ENCODE results near the gene PELI2.

PELI2 gene

GRCh38 chr14:56117765-56118610 is at the start of gene PELI2:
PELI2 (plus strand) TSS chr14:56118411; CDS start chr14:56118661, 250 bp downstream.
- Mint-ChIP-seq H3K27ac (peak within 1 kb of the TSS; percentile 75), H3K27me3 (ENCODE audit: low read depth) (peaks cover 48% of the 10 kb centered on the region), H3K4me3 (peak within 1 kb of the TSS; percentile 92), H3K36me3 (ENCODE audit: low read depth) (peaks cover 2% of the 10 kb centered on the region), H3K9me3 (no peaks in the 10 kb centered on the region), H3K4me1 (ENCODE audit: low read depth) (peaks cover 30% of the 10 kb centered on the region)

- Mint-ChIP-seq H3K4me3 (no peak overlapping the region), H3K27me3 (ENCODE audit: low read depth) (peaks cover 12% of the 10 kb centered on the region), H3K36me3 (ENCODE audit: low read depth) (no peaks in the 10 kb centered on the region)
These were observed 44.4 kb upstream of the PELI2 start for GRCh38 chr14:56073799-56074198.

GRCh38 chr14:56075301-56075700 is 42.9 kb upstream of the PELI2 start:
- no peaks in the 10 kb centered on the region for H3K9me3 Mint-ChIP-seq
- H3K27me3 Mint-ChIP-seq (ENCODE audit: low read depth) = peaks cover 12% of the 10 kb centered on the region
- no peak overlapping the region for H3K27ac Mint-ChIP-seq
- H3K4me1 Mint-ChIP-seq (ENCODE audit: low read depth) = no peaks in the 10 kb centered on the region
- no peaks in the 10 kb centered on the region for H3K36me3 Mint-ChIP-seq (ENCODE audit: low read depth)
- no peak overlapping the region for H3K4me3 Mint-ChIP-seq

More at GRCh38 chr14:56073799-56074198, 44.4 kb upstream of the PELI2 start:
- no peaks in the 10 kb centered on the region for H3K9me3 Mint-ChIP-seq
- H3K27ac Mint-ChIP-seq = no peak overlapping the region
- H3K4me1 Mint-ChIP-seq (ENCODE audit: low read depth) = no peaks in the 10 kb centered on the region

- H3K9me3 Mint-ChIP-seq = no peaks in the 10 kb centered on the region
- no peak overlapping the region for H3K4me3 Mint-ChIP-seq
- peaks cover 30% of the 10 kb centered on the region for H3K27me3 Mint-ChIP-seq (ENCODE audit: low read depth)
- no peaks in the 10 kb centered on the region for H3K36me3 Mint-ChIP-seq (ENCODE audit: low read depth)
- no peak overlapping the region for H3K27ac Mint-ChIP-seq
- no peaks in the 10 kb centered on the region for H3K4me1 Mint-ChIP-seq (ENCODE audit: low read depth)
These were observed 37.1 kb upstream of the PELI2 start for GRCh38 chr14:56081139-56081538.

- Mint-ChIP-seq H3K27ac (no peak overlapping the region), H3K4me1 (ENCODE audit: low read depth) (no peaks in the 10 kb centered on the region), H3K36me3 (ENCODE audit: low read depth) (no peaks in the 10 kb centered on the region), H3K9me3 (no peaks in the 10 kb centered on the region), H3K27me3 (ENCODE audit: low read depth) (peaks cover 36% of the 10 kb centered on the region), H3K4me3 (no peak overlapping the region)
These were observed 35.3 kb upstream of the PELI2 start for GRCh38 chr14:56082880-56083279.

- Mint-ChIP-seq H3K4me3 (no peak overlapping the region), H3K9me3 (no peaks in the 10 kb centered on the region), H3K27me3 (ENCODE audit: low read depth) (peaks cover 39% of the 10 kb centered on the region), H3K36me3 (ENCODE audit: low read depth) (no peaks in the 10 kb centered on the region), H3K4me1 (ENCODE audit: low read depth) (no peaks in the 10 kb centered on the region), H3K27ac (no peak overlapping the region)
These were observed 32.7 kb upstream of the PELI2 start for GRCh38 chr14:56085471-56085870.

- no peaks in the 10 kb centered on the region for H3K36me3 Mint-ChIP-seq (ENCODE audit: low read depth)
- H3K4me1 Mint-ChIP-seq (ENCODE audit: low read depth) = no peaks in the 10 kb centered on the region
- H3K27me3 Mint-ChIP-seq (ENCODE audit: low read depth) = peaks cover 29% of the 10 kb centered on the region
- no peaks in the 10 kb centered on the region for H3K9me3 Mint-ChIP-seq
- no peak overlapping the region for H3K4me3 Mint-ChIP-seq
- H3K27ac Mint-ChIP-seq = no peak overlapping the region
These were observed 30.3 kb upstream of the PELI2 start for GRCh38 chr14:56087671-56088471.

GRCh38 chr14:56088941-56089340 is 29.3 kb upstream of the PELI2 start:
- H3K9me3 Mint-ChIP-seq = no peaks in the 10 kb centered on the region
- H3K27ac Mint-ChIP-seq = no peak overlapping the region
- H3K4me3 Mint-ChIP-seq = no peak overlapping the region
- H3K36me3 Mint-ChIP-seq (ENCODE audit: low read depth) = no peaks in the 10 kb centered on the region
- peaks cover 28% of the 10 kb centered on the region for H3K27me3 Mint-ChIP-seq (ENCODE audit: low read depth)
- no peaks in the 10 kb centered on the region for H3K4me1 Mint-ChIP-seq (ENCODE audit: low read depth)

- Mint-ChIP-seq H3K27me3 (ENCODE audit: low read depth) (peaks cover 12% of the 10 kb centered on the region), H3K27ac (no peak overlapping the region), H3K9me3 (no peaks in the 10 kb centered on the region), H3K4me3 (no peak overlapping the region), H3K36me3 (ENCODE audit: low read depth) (no peaks in the 10 kb centered on the region), H3K4me1 (ENCODE audit: low read depth) (no peaks in the 10 kb centered on the region)
These were observed 25.4 kb upstream of the PELI2 start for GRCh38 chr14:56092763-56093162.

- Mint-ChIP-seq H3K9me3 (no peaks in the 10 kb centered on the region), H3K4me1 (ENCODE audit: low read depth) (no peaks in the 10 kb centered on the region), H3K4me3 (no peak overlapping the region), H3K27me3 (ENCODE audit: low read depth) (peaks cover 9% of the 10 kb centered on the region), H3K27ac (no peak overlapping the region), H3K36me3 (ENCODE audit: low read depth) (no peaks in the 10 kb centered on the region)
These were observed 24.1 kb upstream of the PELI2 start for GRCh38 chr14:56094076-56094475.

- Mint-ChIP-seq H3K9me3 (no peaks in the 10 kb centered on the region), H3K27ac (no peak overlapping the region), H3K36me3 (ENCODE audit: low read depth) (no peaks in the 10 kb centered on the region), H3K4me3 (no peak overlapping the region), H3K4me1 (ENCODE audit: low read depth) (no peaks in the 10 kb centered on the region), H3K27me3 (ENCODE audit: low read depth) (peaks cover 26% of the 10 kb centered on the region)
These were observed 20.2 kb upstream of the PELI2 start for GRCh38 chr14:56098021-56098420.

GRCh38 chr14:56099081-56099797 is 19.0 kb upstream of the PELI2 start:
- H3K36me3 Mint-ChIP-seq (ENCODE audit: low read depth) = no peaks in the 10 kb centered on the region
- H3K9me3 Mint-ChIP-seq = no peaks in the 10 kb centered on the region
- peaks cover 26% of the 10 kb centered on the region for H3K27me3 Mint-ChIP-seq (ENCODE audit: low read depth)
- H3K4me3 Mint-ChIP-seq = no peak overlapping the region
- H3K4me1 Mint-ChIP-seq (ENCODE audit: low read depth) = no peaks in the 10 kb centered on the region
- H3K27ac Mint-ChIP-seq = no peak overlapping the region

GRCh38 chr14:56100556-56100955 is 17.7 kb upstream of the PELI2 start:
- Mint-ChIP-seq H3K4me3 (no peak overlapping the region), H3K27ac (no peak overlapping the region), H3K9me3 (no peaks in the 10 kb centered on the region), H3K36me3 (ENCODE audit: low read depth) (no peaks in the 10 kb centered on the region), H3K4me1 (ENCODE audit: low read depth) (no peaks in the 10 kb centered on the region), H3K27me3 (ENCODE audit: low read depth) (peaks cover 26% of the 10 kb centered on the region)

GRCh38 chr14:56102941-56103340 is 15.3 kb upstream of the PELI2 start:
- Mint-ChIP-seq H3K27ac (no peak overlapping the region), H3K4me1 (ENCODE audit: low read depth) (no peaks in the 10 kb centered on the region), H3K4me3 (no peak overlapping the region), H3K36me3 (ENCODE audit: low read depth) (no peaks in the 10 kb centered on the region), H3K9me3 (no peaks in the 10 kb centered on the region), H3K27me3 (ENCODE audit: low read depth) (peaks cover 22% of the 10 kb centered on the region)
